HL-60/S4 (cell line): ENCODE data around the gene TNIP2.
"Not testable (repeated sequence)": the region's sequence is repeated elsewhere in the genome, so short reads cannot be mapped to it uniquely, and the experiment has no call there.

Experiments
- in situ Hi-C: fragments of 300-500 bp; cut with MboI; formaldehyde crosslinking; loops from 2 replicates; pipeline ENCODE4 v1.14.3; 2022; ENCODE audit warnings: low sequenced_read_pairs

TNIP2 gene

DNA sequence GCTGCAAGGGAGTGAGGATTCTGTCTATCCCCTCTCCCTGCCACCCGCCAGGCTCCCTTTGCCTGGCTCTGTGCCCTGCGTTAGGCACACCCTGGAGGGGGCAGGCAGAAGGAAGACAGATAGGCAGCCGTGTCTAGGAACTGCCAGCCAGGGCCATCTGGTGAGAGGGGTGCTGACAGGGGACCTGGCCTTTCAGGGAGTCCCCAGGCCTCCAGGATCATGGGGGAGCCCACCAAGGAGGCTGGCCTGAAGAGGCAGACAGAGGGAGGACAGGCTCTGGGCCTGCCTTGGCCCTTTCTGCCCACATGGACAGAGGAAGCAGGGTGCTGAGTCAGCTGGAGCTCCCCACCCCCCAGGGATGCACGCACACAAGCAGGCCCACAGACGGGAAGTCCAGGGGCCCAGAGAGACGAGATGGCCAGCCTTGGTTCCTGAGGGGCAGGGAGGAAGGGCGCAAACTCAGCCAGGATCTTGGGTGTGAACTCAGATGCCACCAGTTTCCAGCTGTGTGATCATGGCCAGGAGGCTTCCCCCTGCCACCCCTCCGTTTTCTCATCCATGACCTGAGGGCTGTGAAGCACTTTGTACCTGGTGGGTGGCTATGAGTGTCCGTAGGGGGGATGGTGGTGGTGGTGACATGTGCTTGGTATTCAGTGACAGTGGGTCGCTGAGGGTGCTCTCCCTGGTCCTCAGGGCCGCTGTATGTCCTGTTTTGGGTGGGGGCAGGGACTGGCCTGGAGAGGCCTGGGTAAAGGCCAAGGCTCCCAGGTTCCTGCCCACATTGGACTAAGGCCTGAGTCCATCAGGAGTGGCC, 38.6 kb upstream of the TNIP2 start:
- in situ Hi-C loops = no loop called here

DNA sequence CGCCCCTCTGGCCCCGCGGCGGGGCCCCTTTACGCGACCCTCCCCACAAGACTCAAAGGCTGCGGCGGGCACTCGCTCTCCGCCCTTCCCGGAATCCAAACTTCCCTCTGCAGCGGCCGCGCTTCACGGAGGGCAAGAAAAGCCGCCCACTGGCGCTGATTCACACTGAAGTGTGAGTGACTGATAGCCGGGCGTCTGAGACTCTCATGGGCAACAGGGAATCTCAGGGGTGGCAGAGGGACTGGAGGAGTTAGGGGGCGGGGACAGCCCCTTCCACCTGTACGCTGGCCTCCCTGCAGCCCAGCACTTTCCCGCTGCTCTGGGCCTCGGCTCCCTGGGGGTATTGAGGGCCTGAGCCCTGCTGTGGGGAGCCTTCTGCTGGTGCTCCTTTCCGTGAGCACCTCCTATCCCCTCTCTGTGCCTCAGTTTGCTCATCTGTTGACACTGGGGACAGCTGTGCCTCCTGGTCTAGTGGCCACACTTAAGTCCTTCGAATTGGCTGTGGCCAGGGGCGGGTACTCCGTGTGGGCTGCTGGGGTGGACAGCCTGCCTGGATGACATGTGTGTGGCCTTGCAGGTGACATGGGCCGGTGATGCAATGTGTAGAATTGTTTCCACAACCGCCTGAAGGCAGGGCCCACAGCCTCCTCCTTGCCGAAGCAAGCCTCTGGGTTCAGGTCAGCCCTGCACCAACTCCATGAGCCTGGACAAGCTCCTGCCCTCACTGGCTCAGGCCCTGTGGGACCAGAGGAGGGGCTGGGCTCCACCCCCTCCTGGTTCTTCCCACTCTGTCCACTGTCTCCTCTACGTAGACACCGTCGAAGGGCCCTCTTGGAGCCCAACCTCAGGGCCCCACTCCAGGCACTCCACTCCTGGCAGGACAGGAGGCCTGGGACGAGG, 37.7 kb upstream of the TNIP2 start:
- in situ Hi-C loops = no loop called here

- in situ Hi-C loops = no loop called here
Observed at GRCh38 chr4:2792711-2793585, 36.8 kb upstream of the TNIP2 start, which contains the start of gene SH3BP2. Gene SH3BP2 (plus strand): TSS chr4:2793085. CDS start chr4:2820618, 27,533 bp downstream.

DNA sequence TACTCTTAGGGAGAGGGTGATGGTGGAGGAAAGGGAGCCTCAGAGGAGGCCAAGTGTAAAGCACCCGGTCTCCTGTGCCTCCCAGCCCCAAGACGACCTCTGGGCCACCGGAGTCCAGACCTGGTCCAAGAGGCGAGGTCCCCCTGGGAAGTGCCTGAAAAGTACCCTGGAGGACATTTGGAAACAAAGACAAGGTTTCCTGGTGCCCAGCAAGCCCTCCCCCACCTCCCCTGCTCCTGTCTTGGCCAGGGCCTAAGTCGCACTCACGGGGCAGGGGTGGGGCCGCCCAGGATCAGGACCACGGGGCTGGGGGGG, 36.2 kb upstream of the TNIP2 start:
- in situ Hi-C loops = no loop called here

GRCh38 chr4:2791518-2792395, 35.6 kb upstream of the TNIP2 start:
- in situ Hi-C loops = no loop called here

GRCh38 chr4:2790583-2791517, 34.7 kb upstream of the TNIP2 start:
- in situ Hi-C loops = no loop called here

GRCh38 chr4:2789793-2790582, 33.9 kb upstream of the TNIP2 start:
- in situ Hi-C loops = no loop called here

- in situ Hi-C loops = no loop called here
Observed at GRCh38 chr4:2789351-2789750, 33.2 kb upstream of the TNIP2 start.

DNA sequence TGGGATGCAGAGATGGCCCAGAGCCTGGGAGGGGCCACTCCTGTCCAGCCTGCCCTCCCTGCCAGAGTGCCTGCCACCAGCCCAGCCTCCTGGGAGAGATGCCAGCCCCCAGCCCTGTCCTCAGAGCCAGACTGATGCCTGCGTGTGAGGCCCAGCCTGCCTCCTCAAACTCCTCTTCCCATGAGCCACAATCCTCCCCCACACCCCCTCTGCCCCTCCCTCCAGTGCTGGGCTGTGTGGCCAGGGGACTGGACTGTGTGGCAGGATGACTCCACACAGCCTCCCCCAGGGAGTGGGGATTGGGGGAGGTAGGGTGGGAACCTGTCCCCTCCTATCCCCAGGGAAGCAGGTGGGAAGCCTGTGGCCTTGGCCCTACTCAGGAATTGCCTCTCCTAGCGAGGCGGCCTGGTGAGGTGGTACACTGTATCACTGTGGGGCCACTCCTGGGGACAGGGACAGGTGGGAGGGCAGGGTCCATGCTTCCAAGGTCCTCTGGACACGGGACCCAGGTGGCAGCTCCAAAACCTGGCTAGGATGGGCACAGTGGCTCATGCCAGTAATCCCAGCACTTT, 32.5 kb upstream of the TNIP2 start:
- in situ Hi-C loops = no loop called here

DNA sequence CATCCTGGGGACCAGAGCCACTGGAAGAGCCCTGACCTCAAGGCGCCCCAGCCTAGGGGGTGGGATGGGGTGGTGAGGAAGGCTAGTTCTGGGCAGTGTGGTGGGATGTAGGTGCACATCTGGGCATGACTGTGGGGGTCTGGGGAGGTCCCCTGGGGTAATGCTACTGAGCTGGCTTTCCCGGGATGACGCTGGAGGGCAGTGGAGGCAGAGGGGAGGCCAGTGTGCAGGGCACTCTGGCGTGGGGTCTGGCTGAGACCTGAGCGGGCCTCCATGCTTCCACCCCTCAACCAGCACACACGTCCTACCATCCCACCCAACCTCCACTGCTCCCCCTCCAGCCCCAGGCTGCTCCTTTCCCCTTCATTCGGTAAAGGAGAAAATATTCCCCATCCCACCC, 32.0 kb upstream of the TNIP2 start:
- in situ Hi-C loops = no loop called here

GRCh38 chr4:2787230-2788100, 31.3 kb upstream of the TNIP2 start:
- in situ Hi-C loops = no loop called here

DNA sequence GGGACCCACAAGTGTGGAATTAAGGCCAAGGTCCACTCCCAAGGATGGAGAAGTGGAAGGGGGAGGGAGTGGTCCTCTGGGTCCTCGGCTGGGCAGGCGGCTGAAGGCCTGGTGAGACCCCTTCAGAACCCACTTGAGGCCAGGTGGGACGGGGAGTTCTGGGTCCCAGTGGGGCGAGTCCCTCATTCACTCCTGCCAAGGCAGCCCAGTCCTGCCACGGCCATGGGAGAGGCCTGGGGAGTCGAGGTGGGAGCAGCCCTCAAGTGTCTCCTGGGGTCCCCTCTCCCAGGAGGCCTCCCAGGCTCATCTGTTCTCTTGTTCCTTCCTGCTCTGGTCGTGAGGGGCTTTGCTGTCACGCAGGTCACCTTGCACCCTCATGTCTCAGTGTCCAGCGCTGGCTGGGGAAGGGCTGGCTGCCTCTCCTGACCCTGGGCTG, 30.7 kb upstream of the TNIP2 start:
- in situ Hi-C loops = no loop called here

DNA sequence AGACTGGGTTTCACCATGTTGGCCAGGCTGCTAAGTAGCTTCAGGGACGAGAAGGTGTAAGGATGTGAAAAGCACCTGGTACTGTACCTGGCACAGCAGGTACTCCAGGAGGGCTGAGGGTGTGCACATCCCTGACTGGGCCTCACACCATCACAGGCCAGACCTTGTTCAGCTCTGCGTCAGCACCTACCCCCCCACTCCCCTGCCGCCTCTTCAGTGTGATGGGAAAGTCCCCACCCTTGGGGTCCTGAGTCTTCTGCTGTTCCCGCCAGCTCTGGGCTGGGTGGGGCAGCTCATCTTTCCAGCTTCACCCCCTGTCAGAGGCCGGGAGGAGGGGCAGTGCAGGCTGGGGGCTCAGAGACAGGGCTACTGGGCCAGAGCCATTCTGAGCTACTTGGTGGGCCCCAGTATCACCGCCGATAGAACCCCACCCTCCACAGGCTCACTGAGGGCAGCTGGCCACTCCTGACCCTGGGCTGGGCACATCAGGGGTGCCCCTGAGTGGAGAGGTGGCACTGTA, 30.1 kb upstream of the TNIP2 start:
- in situ Hi-C loops = no loop called here

GRCh38 chr4:2785613-2786012, 29.5 kb upstream of the TNIP2 start:
- in situ Hi-C loops = no loop called here

DNA sequence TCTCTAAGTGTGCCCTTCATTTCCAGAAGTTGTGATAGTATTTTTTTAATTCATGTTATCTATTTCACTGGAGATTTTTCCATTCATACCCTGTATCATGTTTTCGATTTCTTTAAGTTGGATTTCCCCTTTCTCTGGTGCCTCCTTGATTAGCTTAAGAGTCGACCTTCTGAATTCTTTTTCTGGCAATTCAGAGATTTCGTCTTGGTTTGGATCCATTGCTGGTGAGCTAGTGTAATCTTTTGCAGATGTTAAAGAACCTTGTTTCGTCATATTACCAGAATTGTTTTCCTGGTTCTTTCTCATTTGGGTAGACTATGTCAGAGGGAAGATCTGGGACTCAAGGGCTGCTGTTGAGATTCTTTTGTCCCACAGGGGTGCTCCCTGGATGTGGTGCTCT, 27.7 kb upstream of the TNIP2 start:
- in situ Hi-C loops = no loop called here

DNA sequence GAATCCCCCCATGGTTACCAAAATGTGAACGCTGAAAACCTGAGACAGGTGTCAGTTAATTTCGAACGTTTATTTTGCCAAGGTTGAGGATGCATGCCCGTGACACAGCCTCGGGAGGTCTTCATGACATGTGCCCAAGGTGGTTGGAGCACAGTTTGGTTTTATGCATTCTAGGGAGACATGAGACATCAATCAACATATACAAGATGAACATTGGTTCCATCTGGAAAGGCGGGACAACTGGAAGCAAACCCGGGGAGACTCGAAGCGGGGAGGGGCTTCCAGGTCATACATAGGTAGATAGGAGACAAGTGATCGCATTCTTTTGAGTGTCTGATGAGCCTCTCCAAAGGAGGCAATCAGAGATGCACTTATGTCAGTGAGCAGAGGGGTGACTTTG, 25.8 kb upstream of the TNIP2 start:
- in situ Hi-C loops = no loop called here

DNA sequence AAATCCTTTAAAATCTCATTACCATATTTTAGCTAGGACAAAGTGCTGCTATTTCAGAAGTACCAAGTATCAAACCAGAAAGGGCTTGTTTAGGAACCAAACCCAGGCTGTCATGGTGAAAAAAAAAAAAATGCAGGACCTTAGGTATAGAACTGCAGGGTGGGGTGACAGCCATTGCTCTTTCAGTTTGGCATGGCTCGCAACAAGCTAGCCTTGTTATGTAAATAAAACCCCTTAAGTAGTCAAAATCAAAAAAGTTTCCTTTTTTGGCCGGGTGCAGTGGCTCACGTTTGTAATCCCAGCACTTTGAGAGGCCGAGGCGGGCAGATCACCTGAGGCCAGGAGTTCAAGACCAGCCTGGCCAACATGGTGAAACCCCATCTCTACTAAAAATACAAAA, 24.5 kb upstream of the TNIP2 start:
- in situ Hi-C loops = not testable (repeated sequence)
